C4-2B (cell line): ENCODE measurements around the gene ZNF609.

Experiments
- CTCF ChIP-seq: fragments of 450-650 bp; conservative IDR thresholded peaks from 2 replicates; pipeline ENCODE4 v1.5.1; 2017; ENCODE audit warnings: mild to moderate bottlenecking
- ZFX ChIP-seq: fragments of 450-650 bp; IDR thresholded peaks from 2 replicates; pipeline ENCODE4 v1.6.1; 2017

- TF ChIP-seq CTCF (no peak), ZFX (no peak)
These were observed 76.0 kb downstream of the ZNF609 start for GRCh38 chr15:64536244-64536836.
